HL-60 (cell line): Measurements from ENCODE around the gene MTM1.

ENCODE experiments used
- DNase-seq, 2 experiments: peaks; one replicate each; pipeline ENCODE4 v3.0.0-alpha.2; 2010 to 2020; ENCODE audit warnings: low read depth in 1 of 2, low spot score in 1 of 2
- H3K27ac ChIP-seq: fragments of 250-450 bp; sonication (Bioruptor Pico); replicated peaks from 2 replicates; pipeline ENCODE4 v1.5.1; 2020; ENCODE audit warnings: mild to moderate bottlenecking, moderate library complexity
- H3K27me3 ChIP-seq: fragments of 250-450 bp; sonication (Bioruptor Pico); 2 replicates; pipeline ENCODE4 v1.5.1; 2021; ENCODE audit warnings: mild to moderate bottlenecking, moderate library complexity; ENCODE audit not compliant: insufficient read depth, poor library complexity, severe bottlenecking
- H3K4me3 ChIP-seq: replicated peaks from 2 replicates; pipeline ENCODE4 v1.5.1; 2011; ENCODE audit warnings: mild to moderate bottlenecking, control low read depth, low read length; ENCODE audit not compliant: insufficient read depth
- GABPA ChIP-seq: IDR thresholded peaks from 2 replicates; pipeline ENCODE4 v1.6.1; 2012; ENCODE audit warnings: low read depth
- POLR2AphosphoS5 ChIP-seq: IDR thresholded peaks from 2 replicates; pipeline ENCODE4 v1.6.1; 2012; ENCODE audit warnings: low read depth
- SPI1 ChIP-seq: IDR thresholded peaks from 2 replicates; pipeline ENCODE4 v1.6.1; 2012; ENCODE audit warnings: low read depth, mild to moderate bottlenecking, borderline replicate concordance
- TF ChIP-seq, protein P1 (sequence below): IDR thresholded peaks from one replicate; pipeline ENCODE4 v1.5.1; 2011; ENCODE audit warnings: low read length, control low read depth, inconsistent platforms; ENCODE audit not compliant: insufficient read depth
- TF ChIP-seq, protein P2 (sequence below): IDR thresholded peaks from 2 replicates; pipeline ENCODE4 v1.6.1; 2012; ENCODE audit warnings: low read depth; ENCODE audit not compliant: insufficient replicate concordance

Gene MTM1

DNA sequence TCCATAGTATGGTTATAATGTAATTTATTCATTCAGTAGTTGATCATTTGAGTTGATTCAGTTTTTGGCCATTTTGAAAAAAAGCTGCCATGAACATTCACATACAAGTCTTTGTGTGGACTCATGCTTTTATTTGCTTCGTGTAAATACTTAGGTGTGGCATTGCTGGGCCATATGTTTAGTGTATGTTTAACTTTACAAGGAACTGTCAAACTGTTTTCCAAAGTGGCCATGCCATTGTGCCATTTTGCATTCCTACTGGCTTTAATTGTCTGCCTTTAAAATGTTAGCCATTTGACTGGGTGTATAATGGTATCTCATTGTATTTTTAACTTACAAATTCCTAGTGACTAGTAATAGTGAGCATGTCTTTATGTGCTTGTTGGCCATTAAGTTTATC, 8.8 kb downstream of the MTM1 start:
- H3K4me3 ChIP-seq: no peak overlapping the region
- DNase-seq: no peak
- TF ChIP-seq, protein P1, sequence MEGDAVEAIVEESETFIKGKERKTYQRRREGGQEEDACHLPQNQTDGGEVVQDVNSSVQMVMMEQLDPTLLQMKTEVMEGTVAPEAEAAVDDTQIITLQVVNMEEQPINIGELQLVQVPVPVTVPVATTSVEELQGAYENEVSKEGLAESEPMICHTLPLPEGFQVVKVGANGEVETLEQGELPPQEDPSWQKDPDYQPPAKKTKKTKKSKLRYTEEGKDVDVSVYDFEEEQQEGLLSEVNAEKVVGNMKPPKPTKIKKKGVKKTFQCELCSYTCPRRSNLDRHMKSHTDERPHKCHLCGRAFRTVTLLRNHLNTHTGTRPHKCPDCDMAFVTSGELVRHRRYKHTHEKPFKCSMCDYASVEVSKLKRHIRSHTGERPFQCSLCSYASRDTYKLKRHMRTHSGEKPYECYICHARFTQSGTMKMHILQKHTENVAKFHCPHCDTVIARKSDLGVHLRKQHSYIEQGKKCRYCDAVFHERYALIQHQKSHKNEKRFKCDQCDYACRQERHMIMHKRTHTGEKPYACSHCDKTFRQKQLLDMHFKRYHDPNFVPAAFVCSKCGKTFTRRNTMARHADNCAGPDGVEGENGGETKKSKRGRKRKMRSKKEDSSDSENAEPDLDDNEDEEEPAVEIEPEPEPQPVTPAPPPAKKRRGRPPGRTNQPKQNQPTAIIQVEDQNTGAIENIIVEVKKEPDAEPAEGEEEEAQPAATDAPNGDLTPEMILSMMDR: no peak
- TF ChIP-seq, protein P2, sequence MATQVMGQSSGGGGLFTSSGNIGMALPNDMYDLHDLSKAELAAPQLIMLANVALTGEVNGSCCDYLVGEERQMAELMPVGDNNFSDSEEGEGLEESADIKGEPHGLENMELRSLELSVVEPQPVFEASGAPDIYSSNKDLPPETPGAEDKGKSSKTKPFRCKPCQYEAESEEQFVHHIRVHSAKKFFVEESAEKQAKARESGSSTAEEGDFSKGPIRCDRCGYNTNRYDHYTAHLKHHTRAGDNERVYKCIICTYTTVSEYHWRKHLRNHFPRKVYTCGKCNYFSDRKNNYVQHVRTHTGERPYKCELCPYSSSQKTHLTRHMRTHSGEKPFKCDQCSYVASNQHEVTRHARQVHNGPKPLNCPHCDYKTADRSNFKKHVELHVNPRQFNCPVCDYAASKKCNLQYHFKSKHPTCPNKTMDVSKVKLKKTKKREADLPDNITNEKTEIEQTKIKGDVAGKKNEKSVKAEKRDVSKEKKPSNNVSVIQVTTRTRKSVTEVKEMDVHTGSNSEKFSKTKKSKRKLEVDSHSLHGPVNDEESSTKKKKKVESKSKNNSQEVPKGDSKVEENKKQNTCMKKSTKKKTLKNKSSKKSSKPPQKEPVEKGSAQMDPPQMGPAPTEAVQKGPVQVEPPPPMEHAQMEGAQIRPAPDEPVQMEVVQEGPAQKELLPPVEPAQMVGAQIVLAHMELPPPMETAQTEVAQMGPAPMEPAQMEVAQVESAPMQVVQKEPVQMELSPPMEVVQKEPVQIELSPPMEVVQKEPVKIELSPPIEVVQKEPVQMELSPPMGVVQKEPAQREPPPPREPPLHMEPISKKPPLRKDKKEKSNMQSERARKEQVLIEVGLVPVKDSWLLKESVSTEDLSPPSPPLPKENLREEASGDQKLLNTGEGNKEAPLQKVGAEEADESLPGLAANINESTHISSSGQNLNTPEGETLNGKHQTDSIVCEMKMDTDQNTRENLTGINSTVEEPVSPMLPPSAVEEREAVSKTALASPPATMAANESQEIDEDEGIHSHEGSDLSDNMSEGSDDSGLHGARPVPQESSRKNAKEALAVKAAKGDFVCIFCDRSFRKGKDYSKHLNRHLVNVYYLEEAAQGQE: no peak
- TF ChIP-seq SPI1: no peak
- no peak for TF ChIP-seq POLR2AphosphoS5
- no peak for TF ChIP-seq GABPA
- no peaks in the 10 kb centered on the region for H3K27me3 ChIP-seq
- no peak overlapping the region for H3K27ac ChIP-seq

DNA sequence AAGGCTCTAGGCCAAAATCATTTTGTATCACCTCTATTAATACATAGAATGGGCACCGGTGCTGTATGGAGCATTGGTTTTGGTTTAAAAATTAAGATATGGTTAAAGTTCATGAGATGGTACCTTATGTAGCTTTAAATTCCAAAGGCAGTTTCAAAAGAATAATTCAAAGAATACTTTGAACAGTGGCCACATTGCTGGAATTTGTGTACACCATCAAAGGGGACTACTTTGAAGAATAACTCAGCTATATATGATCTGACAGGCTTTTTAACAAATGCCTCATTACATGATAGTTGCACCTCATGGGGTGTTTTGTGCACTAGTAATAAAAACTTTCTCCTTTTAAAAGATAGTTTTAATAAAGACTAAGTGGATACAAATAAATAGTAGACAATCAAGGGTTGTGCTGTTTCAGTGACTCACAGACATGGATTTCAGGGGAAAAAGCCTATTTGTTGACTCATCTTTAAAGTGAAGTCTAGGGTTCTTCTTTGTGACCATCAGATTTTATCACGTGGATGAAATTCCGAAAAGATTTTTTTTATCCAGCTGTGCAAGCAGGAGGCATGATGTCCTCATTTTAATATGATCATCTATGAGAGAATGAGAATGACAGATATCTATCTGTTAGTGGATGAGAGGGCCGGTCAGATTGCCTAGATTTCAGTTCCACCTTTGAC, 12.8 kb downstream of the MTM1 start:
- Histone ChIP-seq H3K27ac (no peak overlapping the region), H3K4me3 (no peak overlapping the region), H3K27me3 (no peaks in the 10 kb centered on the region)
- no peak for DNase-seq
- TF ChIP-seq, protein P2: no peak

DNA sequence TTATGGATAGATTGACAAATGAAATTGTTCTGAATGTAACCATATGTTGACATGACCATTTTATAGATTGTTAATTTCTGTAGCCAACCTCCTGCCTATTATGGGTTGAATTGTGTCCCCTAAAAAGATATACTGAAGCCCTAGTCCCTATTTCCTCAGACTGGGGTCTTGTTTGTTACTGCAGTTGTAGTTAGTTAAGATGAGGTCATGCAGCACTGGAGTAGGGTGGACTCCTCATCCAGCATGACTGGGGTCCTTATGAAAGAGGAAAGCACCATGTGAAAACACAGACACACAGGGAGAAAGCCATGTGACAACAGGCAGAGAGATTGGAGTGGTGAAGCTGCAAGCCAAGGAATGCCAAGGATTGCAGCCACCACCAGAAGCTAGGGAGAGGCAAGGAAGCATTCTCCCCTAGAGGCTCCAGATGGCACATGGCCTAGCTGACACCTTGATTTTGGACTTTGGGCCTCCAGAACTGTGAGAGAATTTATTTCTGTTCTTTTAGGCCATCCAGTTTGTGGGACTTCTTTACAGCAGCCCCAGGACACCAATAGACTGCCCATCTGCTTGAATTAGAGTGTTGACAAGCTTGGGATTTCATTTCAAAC, 14.0 kb downstream of the MTM1 start:
- TF ChIP-seq POLR2AphosphoS5: no peak
- TF ChIP-seq SPI1: no peak
- TF ChIP-seq, protein P1: no peak
- TF ChIP-seq, protein P2: no peak
- TF ChIP-seq GABPA: no peak
- no peaks in the 10 kb centered on the region for H3K27me3 ChIP-seq
- no peak overlapping the region for H3K4me3 ChIP-seq
- DNase-seq: no peak
- no peak overlapping the region for H3K27ac ChIP-seq
